HG03025 (cell line): ENCODE measurements around the gene FAM163B.
"Not testable (repeated sequence)": the region's sequence is repeated elsewhere in the genome, so short reads cannot be mapped to it uniquely, and the experiment has no call there.

ENCODE experiments used
- ATAC-seq: cut with Tn5 transposase; IDR thresholded peaks from one replicate; pipeline ENCODE4 v1.9.1; 2021; ENCODE audit warnings: mild to moderate bottlenecking, moderate library complexity; ENCODE audit not compliant: unreplicated experiment, low FRiP score

The FAM163B gene

GRCh38 chr9:133573791-133574515 lies 35.2 kb downstream of the FAM163B start:
- no peak for ATAC-seq

DNA sequence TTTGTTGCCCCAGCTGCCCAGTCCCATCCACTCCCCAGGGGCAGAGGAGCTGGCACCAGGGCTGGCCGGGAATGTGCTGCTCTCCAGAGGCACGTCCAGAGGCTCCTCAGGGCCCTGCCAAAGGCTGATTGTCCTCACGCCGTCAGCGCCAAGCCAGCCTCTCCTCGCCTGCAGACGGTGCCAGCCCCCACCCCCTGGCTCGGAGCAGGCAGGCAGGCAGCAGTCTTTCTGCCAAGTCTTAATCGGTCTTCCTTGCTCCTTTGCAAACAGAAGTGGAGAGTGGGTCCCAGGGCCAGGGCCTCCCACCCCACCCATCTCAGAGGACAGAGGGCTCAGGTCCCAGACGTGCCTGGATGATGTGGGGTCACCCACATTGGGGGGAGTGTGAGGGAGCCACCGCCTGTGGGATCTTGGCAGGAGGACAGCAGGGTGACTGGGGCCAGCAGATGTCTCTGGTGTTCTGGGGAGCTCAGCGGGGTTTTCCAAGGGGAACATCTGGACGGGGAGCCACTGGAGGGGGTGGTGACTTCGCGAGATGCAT lies 36.3 kb downstream of the FAM163B start:
- no peak for ATAC-seq

DNA sequence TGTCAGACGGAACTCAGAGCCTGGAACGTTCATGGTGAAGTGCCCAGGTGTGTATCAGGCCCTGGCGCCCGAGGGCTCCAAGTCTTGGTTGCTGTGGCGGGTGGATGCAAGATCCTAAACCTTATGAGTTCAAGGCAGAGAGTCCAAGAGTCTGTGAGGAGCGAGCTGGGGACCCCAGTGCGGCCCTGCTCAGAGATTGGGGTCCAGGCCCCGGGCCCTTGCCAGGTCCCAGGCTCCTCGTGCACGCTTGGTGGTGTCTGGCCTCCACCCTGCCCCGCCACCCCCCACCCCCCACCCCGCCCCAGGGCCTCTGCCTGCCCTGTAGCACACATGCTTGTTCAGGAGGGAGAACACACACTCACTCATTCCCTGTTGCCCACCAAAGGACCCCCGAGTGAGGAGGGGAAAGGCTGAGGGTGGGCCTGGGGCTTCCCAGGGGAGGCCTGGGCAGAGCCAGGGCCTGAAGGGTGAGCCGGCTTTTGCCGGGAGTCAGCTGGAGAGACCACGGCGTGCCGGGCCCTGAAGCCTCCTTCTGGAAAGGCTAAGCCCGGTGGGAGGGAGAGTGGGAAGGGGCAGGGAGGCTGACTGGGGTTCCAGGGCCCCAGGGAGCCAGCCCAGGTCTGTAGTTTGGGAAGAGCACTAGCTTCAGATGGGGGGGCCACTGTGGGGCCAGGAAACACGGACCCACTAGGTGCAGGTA lies 37.1 kb downstream of the FAM163B start:
- ATAC-seq, result no peak

- no peak for ATAC-seq
Observed at GRCh38 chr9:133571391-133571890, 37.7 kb downstream of the FAM163B start.

GRCh38 chr9:133570691-133571080 lies 38.5 kb downstream of the FAM163B start:
- no peak for ATAC-seq

GRCh38 chr9:133569891-133570690 lies 39.1 kb downstream of the FAM163B start:
- no peak for ATAC-seq

- no peak for ATAC-seq
Observed at GRCh38 chr9:133569121-133569785, 39.9 kb downstream of the FAM163B start.

GRCh38 chr9:133568186-133568585 lies 41.0 kb downstream of the FAM163B start:
- ATAC-seq, result no peak

DNA sequence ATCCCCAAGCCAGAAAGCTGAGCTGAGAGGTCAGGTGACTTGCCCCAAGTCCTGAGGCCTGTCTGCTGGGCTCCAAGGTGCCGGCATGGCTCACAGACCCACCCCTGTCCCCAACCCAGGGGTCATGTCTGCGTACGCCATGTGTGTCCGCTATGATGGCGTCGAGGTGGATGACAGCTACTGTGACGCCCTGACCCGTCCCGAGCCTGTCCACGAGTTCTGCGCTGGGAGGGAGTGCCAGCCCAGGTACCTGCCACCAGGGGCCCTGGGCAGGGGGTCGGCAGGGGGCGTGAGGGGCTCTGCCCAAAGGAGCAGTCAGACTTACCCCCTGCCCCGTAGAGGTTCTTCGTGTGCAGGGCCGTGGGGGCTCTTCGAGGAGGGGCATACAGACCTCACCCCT lies 42.4 kb downstream of the FAM163B start:
- no peak for ATAC-seq

DNA sequence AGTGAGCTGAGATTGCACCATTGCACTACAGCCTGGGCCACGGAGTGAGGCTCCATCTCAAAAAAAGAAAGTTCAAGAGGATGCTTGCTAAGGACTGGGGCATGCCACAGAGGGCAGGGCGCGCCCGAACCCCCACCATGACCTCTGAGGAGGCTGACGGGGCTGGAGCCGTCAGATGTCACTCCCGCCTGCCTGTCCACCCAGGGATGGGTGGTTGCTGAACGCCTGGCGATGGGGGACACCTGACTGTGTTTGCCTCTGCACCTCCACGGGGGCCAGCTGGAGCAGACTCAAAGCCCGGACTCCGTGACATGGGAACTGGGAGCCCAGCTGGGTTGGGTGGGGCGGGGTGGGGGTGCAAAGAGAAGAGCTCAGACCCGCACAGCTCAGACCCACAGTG lies 42.8 kb downstream of the FAM163B start:
- no peak for ATAC-seq

DNA sequence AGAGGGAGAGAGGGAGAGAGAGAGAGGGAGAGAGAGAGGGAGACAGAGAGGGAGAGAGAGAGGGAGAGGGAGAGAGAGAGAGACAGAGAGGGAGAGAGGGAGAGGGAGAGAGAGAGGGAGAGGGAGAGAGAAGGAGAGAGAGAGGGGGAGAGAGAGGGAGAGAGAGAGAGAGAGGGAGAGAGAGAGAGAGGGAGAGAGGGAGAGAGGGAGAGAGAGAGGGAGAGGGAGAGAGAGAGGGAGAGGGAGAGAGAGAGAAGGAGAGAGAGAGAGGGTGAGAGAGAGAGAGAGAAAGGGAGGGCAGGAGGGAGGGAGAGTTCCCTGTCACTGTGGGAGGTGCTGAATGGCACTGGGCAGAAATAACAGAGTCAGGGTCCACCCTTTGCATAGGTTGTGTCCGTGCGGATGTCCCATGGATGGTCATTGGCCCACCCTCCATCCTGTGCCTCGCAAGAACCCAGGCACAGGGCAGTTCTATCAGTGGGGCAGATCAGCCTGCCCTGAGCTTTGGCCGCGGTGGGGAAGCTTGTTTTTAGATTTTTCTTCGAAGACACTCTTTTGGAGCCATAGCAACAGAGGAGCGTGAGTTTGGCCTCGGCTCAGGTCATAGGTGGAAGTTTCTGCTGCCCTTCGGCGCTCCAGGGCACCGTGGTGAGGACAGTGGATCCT lies 44.6 kb downstream of the FAM163B start:
- no peak for ATAC-seq

- ATAC-seq, result not testable (repeated sequence)
Observed at GRCh38 chr9:133563814-133564213, 45.4 kb downstream of the FAM163B start.

- ATAC-seq, result no peak
Observed at GRCh38 chr9:133563291-133563796, 45.8 kb downstream of the FAM163B start.

GRCh38 chr9:133562611-133563290 lies 46.4 kb downstream of the FAM163B start:
- no peak for ATAC-seq

DNA sequence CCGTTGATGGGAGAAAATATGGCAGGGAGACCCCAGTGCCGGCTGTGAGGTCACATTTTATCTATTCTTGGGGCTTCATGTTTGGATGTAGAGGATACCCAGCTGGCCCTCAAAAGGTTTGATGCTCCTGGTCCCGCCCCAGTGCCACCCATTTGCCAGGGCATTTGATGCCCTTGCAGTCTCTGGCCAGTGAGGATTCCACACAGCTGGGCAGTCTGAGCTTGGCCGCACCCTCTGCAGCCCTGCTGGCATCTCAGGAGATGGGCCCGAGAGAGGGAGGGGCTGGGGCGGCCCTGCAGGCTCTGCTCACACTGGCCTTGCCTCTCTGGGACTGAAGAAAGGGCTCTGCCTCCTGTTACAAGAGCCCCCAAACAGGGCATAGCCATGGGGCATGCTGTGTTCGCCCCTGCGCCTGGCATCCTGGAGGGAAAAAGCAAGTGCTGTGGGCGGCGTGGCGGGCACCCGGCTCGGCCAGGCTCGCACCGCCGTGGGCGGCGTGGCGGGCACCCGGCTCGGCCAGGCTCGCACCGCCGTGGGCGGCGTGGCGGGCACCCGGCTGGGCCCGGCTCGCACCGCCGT lies 47.1 kb downstream of the FAM163B start:
- no peak for ATAC-seq

- no peak for ATAC-seq
Observed at GRCh38 chr9:133560944-133561343, 48.2 kb downstream of the FAM163B start.

- ATAC-seq, result no peak
Observed at GRCh38 chr9:133560311-133560710, 48.9 kb downstream of the FAM163B start.

GRCh38 chr9:133558191-133559126 lies 50.7 kb downstream of the FAM163B start:
- no peak for ATAC-seq
